T-helper 2 cell (primary cell): ENCODE data around the gene TRIM47.
"Not testable (repeated sequence)": the region's sequence is repeated elsewhere in the genome, so short reads cannot be mapped to it uniquely, and the experiment has no call there.

Experiments
- DNase-seq, 5 experiments: peaks; one replicate each; pipeline versions ENCODE4 v3.0.0 to v3.0.0-alpha.2; 2012 to 2022

Gene TRIM47

GRCh38 chr17:75891605-75892555 lies 13.5 kb upstream of the TRIM47 start:
- no peak for DNase-seq

- no peak for DNase-seq
These were observed 12.7 kb upstream of the TRIM47 start for GRCh38 chr17:75891022-75891604.

- DNase-seq, result no peak
These were observed 11.1 kb upstream of the TRIM47 start for GRCh38 chr17:75889454-75889853.

- DNase-seq, result no peak
These were observed 10.1 kb upstream of the TRIM47 start for GRCh38 chr17:75888484-75888883.

GRCh38 chr17:75885860-75886259 lies 7.5 kb upstream of the TRIM47 start:
- not testable (repeated sequence) for DNase-seq

- no peak for DNase-seq
These were observed 7.0 kb upstream of the TRIM47 start for GRCh38 chr17:75885431-75885830.

- peak in 2 of 5 experiments; percentile 41 to 44 for DNase-seq
These were observed 3.5 kb upstream of the TRIM47 start for GRCh38 chr17:75881678-75882454.

- no peak for DNase-seq
These were observed 1.9 kb upstream of the TRIM47 start for GRCh38 chr17:75880266-75880665.

- peak; percentile 50 to 82 (median 59) for DNase-seq
These were observed 618 bp downstream of the TRIM47 start for GRCh38 chr17:75877752-75878173.

GRCh38 chr17:75876938-75877751 lies 1.2 kb downstream of the TRIM47 start:
- peak in 1 of 5 experiments; percentile 29 for DNase-seq

GRCh38 chr17:75876190-75876937 lies 2.0 kb downstream of the TRIM47 start:
- peak; percentile 33 to 89 (median 71) for DNase-seq

- DNase-seq, result no peak
These were observed 2.5 kb downstream of the TRIM47 start for GRCh38 chr17:75875940-75876189.

- no peak for DNase-seq
These were observed 3.0 kb downstream of the TRIM47 start for GRCh38 chr17:75875182-75875939.

- no peak for DNase-seq
These were observed 3.8 kb downstream of the TRIM47 start for GRCh38 chr17:75874323-75875181.

GRCh38 chr17:75873587-75874322 lies 4.6 kb downstream of the TRIM47 start:
- DNase-seq, result no peak

- peak in 3 of 5 experiments; percentile 22 to 87 (median 54) for DNase-seq
These were observed 5.7 kb downstream of the TRIM47 start for GRCh38 chr17:75872434-75873351.

GRCh38 chr17:75870228-75870627 lies 8.2 kb downstream of the TRIM47 start:
- not testable (repeated sequence) for DNase-seq
